ENCODE results near the gene PRLR.

DNA sequence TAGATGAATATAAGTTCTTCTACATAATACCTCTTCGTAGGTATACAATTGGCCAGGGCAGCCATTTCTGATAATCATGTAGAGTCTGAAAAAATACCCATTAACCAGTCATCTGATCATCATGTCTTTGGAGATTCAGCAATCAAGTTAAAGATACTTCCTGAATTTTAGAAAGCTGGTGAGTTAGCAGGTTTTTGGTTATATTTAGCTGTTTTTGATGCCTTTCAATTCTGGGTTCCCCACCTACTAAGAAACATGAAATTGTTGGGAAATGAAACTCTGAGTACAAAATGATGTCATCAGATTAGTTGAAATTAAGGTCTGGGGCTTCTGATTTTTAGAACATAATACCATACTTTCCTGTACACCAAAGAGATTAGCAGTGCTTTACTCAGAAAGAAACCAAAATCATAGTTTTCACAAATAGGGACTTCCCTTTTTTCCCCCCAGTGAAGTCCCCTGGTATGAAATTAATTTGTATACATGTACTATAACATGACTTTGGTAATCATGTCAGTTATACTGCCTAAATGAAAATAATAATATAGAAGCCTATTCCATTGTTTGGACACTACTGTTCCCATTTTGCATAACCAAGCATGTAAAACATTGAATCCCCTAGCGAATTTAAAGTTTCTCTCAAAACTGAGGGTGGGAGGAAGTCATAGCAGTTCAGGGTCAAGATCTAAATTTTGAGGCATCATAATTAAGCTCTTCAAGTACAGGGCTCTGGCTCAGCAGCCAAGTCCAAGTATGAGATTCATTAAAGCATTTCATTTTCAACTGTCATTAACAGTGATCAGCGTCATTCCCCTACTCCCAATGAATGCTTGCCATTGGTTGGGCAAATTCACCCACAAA, 17.9 kb downstream of the PRLR start:
- TF ChIP-seq, protein P1, sequence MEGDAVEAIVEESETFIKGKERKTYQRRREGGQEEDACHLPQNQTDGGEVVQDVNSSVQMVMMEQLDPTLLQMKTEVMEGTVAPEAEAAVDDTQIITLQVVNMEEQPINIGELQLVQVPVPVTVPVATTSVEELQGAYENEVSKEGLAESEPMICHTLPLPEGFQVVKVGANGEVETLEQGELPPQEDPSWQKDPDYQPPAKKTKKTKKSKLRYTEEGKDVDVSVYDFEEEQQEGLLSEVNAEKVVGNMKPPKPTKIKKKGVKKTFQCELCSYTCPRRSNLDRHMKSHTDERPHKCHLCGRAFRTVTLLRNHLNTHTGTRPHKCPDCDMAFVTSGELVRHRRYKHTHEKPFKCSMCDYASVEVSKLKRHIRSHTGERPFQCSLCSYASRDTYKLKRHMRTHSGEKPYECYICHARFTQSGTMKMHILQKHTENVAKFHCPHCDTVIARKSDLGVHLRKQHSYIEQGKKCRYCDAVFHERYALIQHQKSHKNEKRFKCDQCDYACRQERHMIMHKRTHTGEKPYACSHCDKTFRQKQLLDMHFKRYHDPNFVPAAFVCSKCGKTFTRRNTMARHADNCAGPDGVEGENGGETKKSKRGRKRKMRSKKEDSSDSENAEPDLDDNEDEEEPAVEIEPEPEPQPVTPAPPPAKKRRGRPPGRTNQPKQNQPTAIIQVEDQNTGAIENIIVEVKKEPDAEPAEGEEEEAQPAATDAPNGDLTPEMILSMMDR (conservative IDR thresholded peaks at IDR 0.05 in 1 of 2, IDR thresholded peaks at IDR 0.05 in 1 of 2; ENCODE audit: extremely low read depth in 1 of 2, insufficient read depth in 1 of 2, low read depth in 1 of 2, low read length in 2 of 2) = no peak
- no peak for TF ChIP-seq EZH2 (IDR thresholded peaks at IDR 0.05; ENCODE audit: borderline replicate concordance, low read length)

Data from mammary epithelial cell (primary cell).